Liver (tissue), 9 donors: ENCODE data around the gene TSKU. TPM values are rescaled to one million over a fixed set of nuclear protein-coding genes. Genes with fewer than 3 reads are reported as not detected.

Experiments
- DNase-seq: peaks from one replicate; pipeline ENCODE4 v3.0.0-alpha.2; 2017; ENCODE audit warnings: low spot score
- H3K27ac ChIP-seq, 2 donors: one replicate each; pipeline ENCODE4 v1.7.0; 2013; ENCODE audit warnings: inconsistent platforms in 2 of 2, low read length in 2 of 2, control low read depth in 1 of 2, low read depth in 1 of 2, mild to moderate bottlenecking in 1 of 2
- H3K27me3 ChIP-seq, 4 donors: one replicate each; pipeline versions ENCODE4 v1.6.1 to v1.7.0; 2013; ENCODE audit warnings: low read length in 3 of 4, inconsistent platforms in 1 of 4, mild to moderate bottlenecking in 1 of 4, moderate library complexity in 1 of 4; ENCODE audit not compliant: control insufficient read depth in 4 of 4, insufficient read depth in 4 of 4
- H3K36me3 ChIP-seq, 4 donors: one replicate each; pipeline versions ENCODE4 v1.6.1 to v1.7.0; 2013; ENCODE audit warnings: low read length in 3 of 4, mild to moderate bottlenecking in 3 of 4, low read depth in 1 of 4, moderate library complexity in 1 of 4; ENCODE audit not compliant: control insufficient read depth in 4 of 4, insufficient read depth in 3 of 4
- H3K4me1 ChIP-seq, 4 donors: one replicate each; pipeline versions ENCODE4 v1.6.1 to v1.7.0; 2013; ENCODE audit warnings: low read length in 3 of 4, mild to moderate bottlenecking in 3 of 4, moderate library complexity in 1 of 4; ENCODE audit not compliant: control insufficient read depth in 4 of 4, insufficient read depth in 4 of 4
- H3K4me3 ChIP-seq, 3 donors: one replicate each; pipeline versions ENCODE4 v1.6.1 to v1.7.0; 2013; ENCODE audit warnings: low read length in 3 of 3, control low read depth in 1 of 3, low read depth in 1 of 3, mild to moderate bottlenecking in 1 of 3
- H3K9ac ChIP-seq, 2 donors: one replicate each; pipeline ENCODE4 v1.7.0; 2013; ENCODE audit warnings: low read length in 2 of 2, mild to moderate bottlenecking in 2 of 2, moderate library complexity in 2 of 2, control low read depth in 1 of 2, low read depth in 1 of 2
- H3K9me3 ChIP-seq, 4 donors: one replicate each; pipeline versions ENCODE4 v1.6.1 to v1.7.0; 2013; ENCODE audit warnings: low read length in 3 of 4; ENCODE audit not compliant: control insufficient read depth in 4 of 4
- CTCF ChIP-seq: fragments of 150-350 bp; IDR thresholded peaks from 2 replicates; pipeline ENCODE4 v1.5.1; 2017; ENCODE audit warnings: improper control_type of control experiment, low read depth, low read length; ENCODE audit not compliant: missing input control
- FOXA1 ChIP-seq: IDR thresholded peaks from 2 replicates; pipeline ENCODE4 v1.6.1; 2016; ENCODE audit warnings: antibody characterized with exemption
- FOXA2 ChIP-seq: IDR thresholded peaks from 2 replicates; pipeline ENCODE4 v1.6.1; 2016; ENCODE audit warnings: antibody characterized with exemption
- GABPA ChIP-seq, 2 donors: IDR thresholded peaks in 1 of 2; conservative IDR thresholded peaks in 1 of 2; 2 replicates each; pipeline ENCODE4 v1.6.1; 2016; ENCODE audit warnings: antibody characterized with exemption in 2 of 2, mild to moderate bottlenecking in 1 of 2, moderate library complexity in 1 of 2
- HNF4A ChIP-seq, 2 donors: conservative IDR thresholded peaks; 2 replicates each; pipeline ENCODE4 v1.6.1; 2016; ENCODE audit warnings: antibody characterized with exemption in 2 of 2, mild to moderate bottlenecking in 2 of 2
- HNF4G ChIP-seq: IDR thresholded peaks from 2 replicates; pipeline ENCODE4 v1.6.1; 2016; ENCODE audit warnings: antibody characterized with exemption
- JUND ChIP-seq, 2 donors: IDR thresholded peaks; 2 replicates each; pipeline ENCODE4 v1.6.1; 2016; ENCODE audit warnings: antibody characterized with exemption in 2 of 2
- MAX ChIP-seq: IDR thresholded peaks from 2 replicates; pipeline ENCODE4 v1.6.1; 2016; ENCODE audit warnings: antibody characterized with exemption
- NR2F2 ChIP-seq: IDR thresholded peaks from 2 replicates; pipeline ENCODE4 v1.6.1; 2016; ENCODE audit warnings: antibody characterized with exemption
- REST ChIP-seq: IDR thresholded peaks from 2 replicates; pipeline ENCODE4 v1.6.1; 2016; ENCODE audit warnings: antibody characterized with exemption, mild to moderate bottlenecking
- RXRA ChIP-seq, 2 donors: IDR thresholded peaks; 2 replicates each; pipeline ENCODE4 v1.6.1; 2017 to 2018; ENCODE audit warnings: antibody characterized with exemption in 2 of 2, mild to moderate bottlenecking in 1 of 2
- SP1 ChIP-seq: IDR thresholded peaks from 2 replicates; pipeline ENCODE4 v1.6.1; 2018; ENCODE audit warnings: antibody characterized with exemption, mild to moderate bottlenecking
- TAF1 ChIP-seq: conservative IDR thresholded peaks from 2 replicates; pipeline ENCODE4 v1.6.1; 2016; ENCODE audit warnings: antibody characterized with exemption, mild to moderate bottlenecking
- YY1 ChIP-seq: IDR thresholded peaks from 2 replicates; pipeline ENCODE4 v1.6.1; 2016; ENCODE audit warnings: antibody characterized with exemption, mild to moderate bottlenecking
- ZBTB33 ChIP-seq: IDR thresholded peaks from 2 replicates; pipeline ENCODE4 v1.6.1; 2016; ENCODE audit warnings: antibody characterized with exemption
- WGBS: extraction: QIAGEN DNeasy Blood & Tissue Kit; methylation state at CpG from one replicate; pipeline ENCODE4 v1.1.7; 2013; 5-methylcytosine and 5-hydroxymethylcytosine counted together
- polyA plus RNA-seq, 2 donors: library from polyadenylated mRNA; stranded (reverse) in 1 of 2; unstranded in 1 of 2; fragments of 200-250 nt in 1 of 2; fragments of >200 nt in 1 of 2; fragmentation: Nextera tagmentation in 1 of 2; extraction: Ambion mirVana in 1 of 2; gene quantifications; one replicate each; pipeline versions ENCODE4 v1.2.1 to v1.2.3, GENCODE V29; 2013 to 2015
- total RNA-seq, 2 donors: library from RNA; depleted of rRNA; stranded (reverse); fragments of >200 nt; gene quantifications; one replicate each; pipeline ENCODE4 v1.2.3, GENCODE V29; 2014
- TF ChIP-seq, protein P1 (sequence below): IDR thresholded peaks from 2 replicates; pipeline ENCODE4 v1.6.1; 2016; ENCODE audit warnings: antibody characterized with exemption
- donor health status: healthy.
- donor health status: healthy.
- donor health status: healthy.
- donor health status: healthy.
- donor health status: healthy.

TSKU gene
- total and polyA plus RNA-seq, 4 donors: 3.3 to 492 (median 46.0) TPM

- DNase-seq: no peak
- Histone ChIP-seq H3K4me3 (no peak overlapping the region), H3K36me3 (no peaks in the 10 kb centered on the region), H3K27ac (no peak overlapping the region), H3K9me3 (no peaks in the 10 kb centered on the region), H3K4me1 (peaks cover 0 to 15% (median 4%) of the 10 kb centered on the region in 4 donors), H3K27me3 (no peaks in the 10 kb centered on the region), H3K9ac (no peak overlapping the region)
- 90% methylated on average over 13 of the region's 13 CpGs for WGBS
- TF ChIP-seq HNF4A (conservative IDR thresholded peaks at IDR 0.05): no peak
- TF ChIP-seq JUND (IDR thresholded peaks at IDR 0.05): no peak
- TF ChIP-seq, protein P1, sequence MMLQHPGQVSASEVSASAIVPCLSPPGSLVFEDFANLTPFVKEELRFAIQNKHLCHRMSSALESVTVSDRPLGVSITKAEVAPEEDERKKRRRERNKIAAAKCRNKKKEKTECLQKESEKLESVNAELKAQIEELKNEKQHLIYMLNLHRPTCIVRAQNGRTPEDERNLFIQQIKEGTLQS: no peak
- no peak for TF ChIP-seq MAX
- TF ChIP-seq YY1: no peak
- no peak for TF ChIP-seq SP1
- TF ChIP-seq FOXA2: no peak
- no peak for TF ChIP-seq GABPA (IDR thresholded peaks at IDR 0.05 in 1 of 2, conservative IDR thresholded peaks at IDR 0.05 in 1 of 2)
- no peak for TF ChIP-seq ZBTB33
- no peak for TF ChIP-seq RXRA (IDR thresholded peaks at IDR 0.05)
- TF ChIP-seq REST: no peak
- TF ChIP-seq NR2F2: no peak
- TF ChIP-seq FOXA1: no peak
- no peak for TF ChIP-seq HNF4G
- no peak for TF ChIP-seq TAF1
Measured at GRCh38 chr11:76735841-76736240, 47.3 kb upstream of the TSKU start.

GRCh38 chr11:76736266-76736665 lies 46.9 kb upstream of the TSKU start:
- Histone ChIP-seq H3K36me3 (no peaks in the 10 kb centered on the region), H3K27ac (no peak overlapping the region), H3K4me1 (peaks cover 0 to 15% (median 4%) of the 10 kb centered on the region in 4 donors), H3K9me3 (no peaks in the 10 kb centered on the region), H3K9ac (no peak overlapping the region), H3K4me3 (no peak overlapping the region), H3K27me3 (no peaks in the 10 kb centered on the region)
- DNase-seq: no peak
- WGBS: 93% methylated on average over 4 of the region's 4 CpGs
- TF ChIP-seq RXRA (IDR thresholded peaks at IDR 0.05): no peak
- TF ChIP-seq, protein P1: no peak
- TF ChIP-seq CTCF: no peak
- no peak for TF ChIP-seq YY1
- no peak for TF ChIP-seq HNF4A (conservative IDR thresholded peaks at IDR 0.05)
- TF ChIP-seq ZBTB33: no peak
